CD4-positive, alpha-beta T cell treated with Interferon alpha-2 for 1 hour (primary cell): ENCODE data around the gene KAZN.

ENCODE experiments used
- DNase-seq, 2 donors: peaks; one replicate each; pipeline ENCODE4 v3.0.0-alpha.2; 2020 to 2022

The KAZN gene

GRCh38 chr1:14746393-14746792 lies 147.9 kb downstream of the KAZN start:
- DNase-seq, result no peak

GRCh38 chr1:14748151-14748550 lies 149.7 kb downstream of the KAZN start:
- no peak for DNase-seq

- no peak for DNase-seq
Observed at GRCh38 chr1:14748977-14749376, 150.5 kb downstream of the KAZN start.

GRCh38 chr1:14750490-14750889 lies 152.0 kb downstream of the KAZN start:
- no peak for DNase-seq

- no peak for DNase-seq
Observed at GRCh38 chr1:14755518-14756252, 157.2 kb downstream of the KAZN start.

GRCh38 chr1:14756589-14757285 lies 158.3 kb downstream of the KAZN start:
- no peak for DNase-seq

- DNase-seq, result no peak
Observed at GRCh38 chr1:14757286-14757625, 158.8 kb downstream of the KAZN start.

GRCh38 chr1:14759042-14759818 lies 160.7 kb downstream of the KAZN start:
- DNase-seq, result no peak

- no peak for DNase-seq
Observed at GRCh38 chr1:14759843-14760242, 161.4 kb downstream of the KAZN start.

- no peak for DNase-seq
Observed at GRCh38 chr1:14760780-14761179, 162.3 kb downstream of the KAZN start.

- DNase-seq, result no peak
Observed at GRCh38 chr1:14761291-14762153, 163.0 kb downstream of the KAZN start.

GRCh38 chr1:14763977-14764376 lies 165.5 kb downstream of the KAZN start:
- no peak for DNase-seq

GRCh38 chr1:14765773-14766172 lies 167.3 kb downstream of the KAZN start:
- no peak for DNase-seq

- DNase-seq, result no peak
Observed at GRCh38 chr1:14767075-14767474, 168.6 kb downstream of the KAZN start.

GRCh38 chr1:14768582-14769304 lies 170.3 kb downstream of the KAZN start:
- DNase-seq, result no peak

- DNase-seq, result no peak
Observed at GRCh38 chr1:14769486-14770274, 171.2 kb downstream of the KAZN start.

GRCh38 chr1:14773396-14774025 lies 175.0 kb downstream of the KAZN start:
- DNase-seq, result no peak

GRCh38 chr1:14774225-14774624 lies 175.7 kb downstream of the KAZN start:
- no peak for DNase-seq

- no peak for DNase-seq
Observed at GRCh38 chr1:14774988-14775387, 176.5 kb downstream of the KAZN start.

GRCh38 chr1:14775434-14775833 lies 176.9 kb downstream of the KAZN start:
- no peak for DNase-seq
